SU-DHL-6 (cell line): ENCODE measurements around the gene MTCL1.

ENCODE experiments used
- H2AFZ ChIP-seq: fragments of 200-600 bp; sonication (generic); 2 replicates; pipeline ENCODE4 v1.6.1; 2014; ENCODE audit warnings: low read depth, mild to moderate bottlenecking, moderate library complexity, mixed read lengths, antibody characterized with exemption, low read length; ENCODE audit not compliant: severe bottlenecking
- H3F3A ChIP-seq: fragments of 200-600 bp; shearing (Covaris generic); 2 replicates; pipeline ENCODE4 v1.6.0; 2016; ENCODE audit warnings: antibody characterized with exemption, mild to moderate bottlenecking; ENCODE audit not compliant: insufficient read depth
- H3K27ac ChIP-seq: fragments of 200-600 bp; sonication (generic); 2 replicates; pipeline ENCODE4 v1.5.1; 2016; ENCODE audit warnings: low read depth, mild to moderate bottlenecking, low read length, moderate library complexity, mixed read lengths
- H3K27me3 ChIP-seq: fragments of 200-600 bp; sonication (generic), shearing (Covaris generic); 2 replicates; pipeline ENCODE4 v1.6.0; 2014; ENCODE audit warnings: mild to moderate bottlenecking, low read length
- H3K36me3 ChIP-seq: fragments of 200-600 bp; sonication (generic); 2 replicates; pipeline ENCODE4 v1.6.1; 2014; ENCODE audit warnings: mild to moderate bottlenecking, low read length, mixed read lengths
- H3K4me2 ChIP-seq: fragments of 300-600, 200-600 bp; shearing (Covaris generic), sonication (generic); 2 replicates; pipeline ENCODE4 v1.6.0; 2014; ENCODE audit warnings: low read length, low read depth, mild to moderate bottlenecking; ENCODE audit not compliant: poor library complexity, severe bottlenecking
- H3K4me3 ChIP-seq: fragments of 200-600 bp; sonication (generic); 2 replicates; pipeline ENCODE4 v1.5.1; 2014; ENCODE audit warnings: antibody characterized with exemption, low read length, mild to moderate bottlenecking, mixed read lengths; ENCODE audit not compliant: insufficient read depth, poor library complexity, severe bottlenecking
- H3K79me2 ChIP-seq: fragments of 200-600 bp; sonication (generic); 2 replicates; pipeline ENCODE4 v1.6.1; 2014; ENCODE audit warnings: mild to moderate bottlenecking, low read length, moderate library complexity; ENCODE audit not compliant: insufficient read depth
- H3K9ac ChIP-seq: fragments of 200-600 bp; sonication (generic); 2 replicates; pipeline ENCODE4 v1.7.0; 2014; ENCODE audit warnings: mild to moderate bottlenecking, low read length
- H3K9me2 ChIP-seq: fragments of 200-600 bp; sonication (generic); replicated peaks from 2 replicates; pipeline ENCODE4 v1.6.1; 2014; ENCODE audit warnings: low read length; ENCODE audit not compliant: insufficient read depth
- H3K9me3 ChIP-seq: fragments of 200-600 bp; sonication (generic); 2 replicates; pipeline ENCODE4 v1.6.1; 2014; ENCODE audit warnings: low read length, mixed read lengths; ENCODE audit not compliant: insufficient read depth
- H4K20me1 ChIP-seq: fragments of 200-600 bp; sonication (generic); 2 replicates; pipeline ENCODE4 v1.6.1; 2014; ENCODE audit warnings: low read depth, mild to moderate bottlenecking, antibody characterized with exemption, low read length, moderate library complexity, mixed read lengths
- EZH2phosphoT487 ChIP-seq: fragments of 200-600 bp; sonication (generic), shearing (Covaris generic); conservative IDR thresholded peaks from 2 replicates; pipeline ENCODE4 v1.6.1; 2018; ENCODE audit warnings: mild to moderate bottlenecking, antibody characterized with exemption, low read length, moderate library complexity, mixed read lengths
- TF ChIP-seq, protein P1 (sequence below): fragments of 200-600 bp; sonication (generic); IDR thresholded peaks from one replicate; pipeline ENCODE4 v1.5.1; 2017; ENCODE audit warnings: antibody characterized with exemption, mild to moderate bottlenecking, low read length, moderate library complexity; ENCODE audit not compliant: insufficient read depth, poor library complexity, severe bottlenecking

The MTCL1 gene

DNA sequence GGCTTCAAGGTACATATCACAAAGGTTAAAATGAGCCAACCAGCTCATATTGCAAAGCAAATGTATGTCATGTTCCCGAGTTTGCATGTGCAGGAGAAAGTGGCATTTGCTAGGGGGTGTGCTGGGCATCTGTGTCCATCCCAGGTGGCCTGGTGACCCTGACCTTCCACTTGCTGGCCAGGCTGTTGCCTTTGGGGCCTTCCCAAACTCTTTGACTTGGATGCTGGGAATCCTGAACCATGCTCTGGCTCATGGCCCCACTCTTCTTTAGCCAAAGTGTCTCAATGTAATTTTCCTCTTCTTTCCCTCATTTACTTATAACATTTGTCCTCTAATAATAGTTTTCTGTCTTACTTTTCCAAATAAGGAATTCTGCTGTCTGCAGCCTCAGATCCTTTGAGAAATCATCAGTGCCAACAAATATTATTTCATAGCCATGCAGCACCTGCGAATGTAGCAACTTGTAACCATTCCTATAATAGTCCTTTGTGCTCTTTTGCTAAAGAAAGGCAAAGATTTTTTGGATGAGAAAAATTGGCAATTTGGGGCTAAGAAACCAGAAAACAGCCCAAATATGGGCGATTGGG is 64.2 kb downstream of the MTCL1 start:
- no peak overlapping the region for H3K9ac ChIP-seq

DNA sequence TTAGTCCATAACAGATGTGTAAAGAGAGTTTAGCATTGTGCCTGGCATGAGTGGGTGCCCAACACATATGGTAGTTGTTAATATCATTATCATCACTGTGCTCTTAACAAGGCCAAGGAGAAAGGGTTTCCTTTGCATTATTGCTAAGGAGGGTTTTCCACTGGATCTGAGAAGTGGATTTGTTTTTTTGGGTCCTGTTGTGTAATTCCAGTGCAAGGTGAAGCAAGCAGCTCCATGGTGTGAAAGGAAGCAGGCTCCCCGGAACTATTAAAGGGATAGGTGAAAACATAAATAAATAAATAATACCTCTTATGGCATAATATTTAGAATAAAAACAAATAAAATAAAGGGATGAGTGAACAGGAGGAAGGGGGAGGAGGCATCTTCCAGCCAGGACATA is 65.3 kb downstream of the MTCL1 start:
- H3K79me2 ChIP-seq: no peaks in the 10 kb centered on the region
- no peaks in the 10 kb centered on the region for H3F3A ChIP-seq
- H3K4me2 ChIP-seq: no peak overlapping the region
- no peak overlapping the region for H3K9ac ChIP-seq
- no peaks in the 10 kb centered on the region for H3K36me3 ChIP-seq
- H3K9me3 ChIP-seq: no peaks in the 10 kb centered on the region
- H3K27ac ChIP-seq: no peak overlapping the region
- H3K27me3 ChIP-seq: no peaks in the 10 kb centered on the region
- H2AFZ ChIP-seq: no peak overlapping the region
- no peaks in the 10 kb centered on the region for H4K20me1 ChIP-seq
- TF ChIP-seq EZH2phosphoT487: no peak
- TF ChIP-seq, protein P1, sequence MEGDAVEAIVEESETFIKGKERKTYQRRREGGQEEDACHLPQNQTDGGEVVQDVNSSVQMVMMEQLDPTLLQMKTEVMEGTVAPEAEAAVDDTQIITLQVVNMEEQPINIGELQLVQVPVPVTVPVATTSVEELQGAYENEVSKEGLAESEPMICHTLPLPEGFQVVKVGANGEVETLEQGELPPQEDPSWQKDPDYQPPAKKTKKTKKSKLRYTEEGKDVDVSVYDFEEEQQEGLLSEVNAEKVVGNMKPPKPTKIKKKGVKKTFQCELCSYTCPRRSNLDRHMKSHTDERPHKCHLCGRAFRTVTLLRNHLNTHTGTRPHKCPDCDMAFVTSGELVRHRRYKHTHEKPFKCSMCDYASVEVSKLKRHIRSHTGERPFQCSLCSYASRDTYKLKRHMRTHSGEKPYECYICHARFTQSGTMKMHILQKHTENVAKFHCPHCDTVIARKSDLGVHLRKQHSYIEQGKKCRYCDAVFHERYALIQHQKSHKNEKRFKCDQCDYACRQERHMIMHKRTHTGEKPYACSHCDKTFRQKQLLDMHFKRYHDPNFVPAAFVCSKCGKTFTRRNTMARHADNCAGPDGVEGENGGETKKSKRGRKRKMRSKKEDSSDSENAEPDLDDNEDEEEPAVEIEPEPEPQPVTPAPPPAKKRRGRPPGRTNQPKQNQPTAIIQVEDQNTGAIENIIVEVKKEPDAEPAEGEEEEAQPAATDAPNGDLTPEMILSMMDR: no peak
- H3K9me2 ChIP-seq: no peaks in the 10 kb centered on the region
- H3K4me3 ChIP-seq: no peak overlapping the region

More for the DNA sequence above, 64.2 kb downstream of the MTCL1 start:
- no peaks in the 10 kb centered on the region for H4K20me1 ChIP-seq
- H3K4me2 ChIP-seq: no peak overlapping the region
- H3K27ac ChIP-seq: no peak overlapping the region
- H3K9me2 ChIP-seq: no peaks in the 10 kb centered on the region
- TF ChIP-seq, protein P1: no peak
- no peak for TF ChIP-seq EZH2phosphoT487
- no peaks in the 10 kb centered on the region for H3F3A ChIP-seq
- H3K27me3 ChIP-seq: no peaks in the 10 kb centered on the region
- H3K9me3 ChIP-seq: no peaks in the 10 kb centered on the region
- no peak overlapping the region for H3K4me3 ChIP-seq
- no peaks in the 10 kb centered on the region for H3K79me2 ChIP-seq
- no peak overlapping the region for H2AFZ ChIP-seq
- H3K36me3 ChIP-seq: no peaks in the 10 kb centered on the region

DNA sequence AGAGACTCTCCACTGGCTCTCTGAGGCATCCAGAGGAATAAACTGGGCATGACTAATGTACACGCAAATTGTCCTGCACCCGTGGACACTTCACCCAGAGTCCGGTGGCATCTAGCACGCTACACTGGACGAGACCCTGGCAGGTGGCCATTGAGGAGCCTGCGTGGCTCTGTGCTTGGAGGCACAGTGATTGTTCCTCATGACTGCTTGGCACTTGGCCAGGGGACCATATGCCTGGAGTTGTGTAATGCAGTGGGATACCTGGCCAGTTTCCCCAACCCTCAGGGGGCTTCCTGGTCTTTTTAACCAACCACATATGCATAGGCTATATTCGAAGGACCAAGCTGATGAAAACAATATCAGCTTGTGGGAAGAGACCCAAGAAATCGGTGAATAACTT is 66.6 kb downstream of the MTCL1 start:
- no peak for TF ChIP-seq EZH2phosphoT487
- TF ChIP-seq, protein P1: no peak
- Histone ChIP-seq H3K4me3 (no peak overlapping the region), H3K27ac (no peak overlapping the region), H3K27me3 (no peaks in the 10 kb centered on the region), H3F3A (no peaks in the 10 kb centered on the region), H3K9ac (no peak overlapping the region), H3K4me2 (no peak overlapping the region), H3K9me3 (no peaks in the 10 kb centered on the region), H4K20me1 (no peaks in the 10 kb centered on the region), H2AFZ (no peak overlapping the region), H3K36me3 (no peaks in the 10 kb centered on the region), H3K9me2 (no peaks in the 10 kb centered on the region), H3K79me2 (no peaks in the 10 kb centered on the region)
